Heart right ventricle (tissue), 16 donors: ENCODE results near the gene CKLF. TPM values are rescaled to one million over a fixed set of nuclear protein-coding genes. Genes with fewer than 3 reads are reported as not detected.

Experiments
- ATAC-seq, 8 donors: fragments of 200-7000 bp; cut with Tn5 transposase; one replicate each; pipeline ENCODE4 v1.9.1; 2020; ENCODE audit warnings: mild to moderate bottlenecking in 8 of 8, moderate library complexity in 8 of 8, moderate number of reproducible peaks in 1 of 8
- DNase-seq, 2 donors: peaks; one replicate each; pipeline ENCODE4 v3.0.0-alpha.2; 2020
- H3K27ac ChIP-seq, 10 donors: fragments of 200-600 bp; sonication (generic) in 2 of 10; one replicate each; pipeline versions ENCODE4 v1.5.0 to v1.8.0; 2020 to 2022; ENCODE audit warnings: mild to moderate bottlenecking in 3 of 10
- H3K27me3 ChIP-seq, 7 donors: fragments of 200-600 bp; one replicate each; pipeline ENCODE4 v1.8.0; 2021 to 2022; ENCODE audit warnings: mild to moderate bottlenecking in 2 of 7
- H3K36me3 ChIP-seq, 9 donors: fragments of 200-600 bp; sonication (generic) in 1 of 9; one replicate each; pipeline versions ENCODE4 v1.5.0 to v1.8.0; 2020 to 2022; ENCODE audit warnings: mild to moderate bottlenecking in 2 of 9
- H3K4me1 ChIP-seq, 9 donors: fragments of 200-600 bp; sonication (generic) in 1 of 9; one replicate each; pipeline versions ENCODE4 v1.5.0 to v1.8.0; 2020 to 2022; ENCODE audit warnings: mild to moderate bottlenecking in 4 of 9
- H3K4me3 ChIP-seq, 10 donors: fragments of 200-600 bp; sonication (generic) in 2 of 10; one replicate each; pipeline versions ENCODE4 v1.5.0 to v1.8.0; 2020 to 2022; ENCODE audit warnings: mild to moderate bottlenecking in 7 of 10, moderate library complexity in 2 of 10
- H3K9me3 ChIP-seq, 11 donors: fragments of 200-600 bp in 10 of 11; sonication (generic) in 2 of 11; one replicate each; pipeline versions ENCODE4 v1.5.0 to v1.8.0; 2013 to 2022; ENCODE audit warnings: mild to moderate bottlenecking in 2 of 11, control low read depth in 1 of 11, moderate library complexity in 1 of 11
- WGBS, 2 donors: extraction: QIAGEN DNeasy Blood & Tissue Kit; methylation state at CpG; one replicate each; pipeline ENCODE4 v1.1.7; 2013; ENCODE audit warnings: inconsistent platforms in 1 of 2; 5-methylcytosine and 5-hydroxymethylcytosine counted together
- intact Hi-C, 10 donors: fragments of 100-400 bp; cut with DNase I; formaldehyde crosslinking; loops; one replicate each; pipeline versions ENCODE4 v1.11.1 to v1.14.2; 2022
- polyA plus RNA-seq, 2 donors: library from polyadenylated mRNA; stranded (reverse); fragments of 200-250 nt; gene quantifications; one replicate each; pipeline ENCODE4 v1.2.3, GENCODE V29; 2013
- total RNA-seq, 10 donors: library from RNA; stranded (reverse); fragmentation: NEBNext Ultra II Directional in 3 of 10; extraction: Animal tissue kit (Norgen Biotek cat#: 25700) in 3 of 10; gene quantifications; one replicate each; pipeline versions ENCODE4 v1.2.1 to v1.2.4, GENCODE V29; 2021 to 2023
- TF ChIP-seq, protein P1 (sequence below), 9 donors: fragments of 200-600 bp; sonication (generic) in 2 of 9; IDR thresholded peaks; one replicate each; pipeline versions ENCODE4 v1.5.0 to v1.8.0; 2021 to 2022; ENCODE audit warnings: antibody characterized with exemption in 9 of 9, mild to moderate bottlenecking in 5 of 9, moderate library complexity in 1 of 9
- donor health status: Arrhythmogenic right ventricular cardiomyopathy.
- donor health status: ischemic (EF 13 %, LVEDD 7.1; RV severe dilation, severe dysfunction).
- donor health status: healthy with polysubstance abuse.
- donor health status: DM: no; HTN: yes; CAD: no.
- donor health status: DM: no; HTN: no; CAD: no.
- donor health status: ischemic (EF 25% LVEDD 6.9; RV normal size, moderate dysfunction).
- donor health status: ischemic (EF 25% LVEDD 5.7; RV mildly dilated, moderate dysfunction).
- donor health status: healthy.
- donor health status: DM: yes; HTN: yes; CAD: no.
- donor health status: Ischemic cardiomyopathy.
- donor health status: ischemic (EF 35%, LVEDD 5.7; RV mildly dilated, moderate dysfunction).
- donor health status: nonischemic (EF 11% LVEDD 7.7; RV severe dilation, severe dysfunction).
- donor health status: DM: yes; HTN: yes; CAD: no.
- donor health status: PGD.
- donor health status: ischemic (EF 29% LVEDD 5.4; RV normal size, mild dysfunction).
- donor health status: nonischemic (EF 23%, LVEDD 6.1; RV moderate dilation, normal function).

The CKLF gene
- total and polyA plus RNA-seq, 12 donors, result 1.6 to 24.1 (median 6.8) TPM

DNA sequence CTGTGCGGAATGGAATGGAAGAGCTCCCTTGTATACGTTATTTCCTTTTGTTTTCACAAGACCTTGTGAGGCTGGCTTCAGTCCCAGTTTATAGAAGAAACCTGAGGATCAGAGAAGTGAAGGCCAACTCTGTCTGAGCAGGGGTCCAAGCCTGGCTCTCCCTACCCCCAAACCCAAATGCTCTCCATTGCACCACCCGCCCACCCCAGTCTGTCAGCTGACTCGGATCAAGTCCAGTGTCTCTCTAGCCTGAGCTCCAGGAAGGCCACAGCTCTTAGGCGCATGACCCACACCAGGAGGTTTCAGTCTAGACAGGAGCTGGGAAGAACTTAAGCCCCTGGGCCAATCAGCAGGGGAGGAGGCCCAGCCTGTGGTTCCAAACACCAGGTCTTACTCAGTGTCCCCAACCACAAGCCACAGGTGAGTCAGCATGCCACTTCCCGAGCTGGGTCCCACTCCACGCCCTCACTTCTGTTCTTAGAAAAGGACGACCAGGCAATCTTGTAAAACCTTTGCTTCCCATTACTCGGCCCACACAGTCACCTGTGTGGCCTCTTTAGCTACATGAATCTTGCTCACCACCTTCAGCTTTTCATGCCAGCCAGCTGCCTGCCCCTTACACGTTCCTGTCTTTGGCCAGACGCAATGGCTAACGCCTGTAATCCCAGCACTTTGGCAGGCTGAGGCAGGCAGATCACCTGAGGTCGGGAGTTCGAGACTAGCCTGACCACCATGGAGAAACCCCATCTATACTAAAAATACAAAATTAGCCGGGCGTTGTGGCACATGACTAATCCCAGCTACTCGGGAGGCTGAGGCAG lies 30.2 kb upstream of the CKLF start:
- WGBS, 2 donors, result 85 to 88% methylated on average over 17 of the region's 17 CpGs
- no peak for DNase-seq
- H3K4me1 ChIP-seq, result peaks cover 15 to 99% (median 74%) of the 10 kb centered on the region in 9 donors
- TF ChIP-seq, protein P1, sequence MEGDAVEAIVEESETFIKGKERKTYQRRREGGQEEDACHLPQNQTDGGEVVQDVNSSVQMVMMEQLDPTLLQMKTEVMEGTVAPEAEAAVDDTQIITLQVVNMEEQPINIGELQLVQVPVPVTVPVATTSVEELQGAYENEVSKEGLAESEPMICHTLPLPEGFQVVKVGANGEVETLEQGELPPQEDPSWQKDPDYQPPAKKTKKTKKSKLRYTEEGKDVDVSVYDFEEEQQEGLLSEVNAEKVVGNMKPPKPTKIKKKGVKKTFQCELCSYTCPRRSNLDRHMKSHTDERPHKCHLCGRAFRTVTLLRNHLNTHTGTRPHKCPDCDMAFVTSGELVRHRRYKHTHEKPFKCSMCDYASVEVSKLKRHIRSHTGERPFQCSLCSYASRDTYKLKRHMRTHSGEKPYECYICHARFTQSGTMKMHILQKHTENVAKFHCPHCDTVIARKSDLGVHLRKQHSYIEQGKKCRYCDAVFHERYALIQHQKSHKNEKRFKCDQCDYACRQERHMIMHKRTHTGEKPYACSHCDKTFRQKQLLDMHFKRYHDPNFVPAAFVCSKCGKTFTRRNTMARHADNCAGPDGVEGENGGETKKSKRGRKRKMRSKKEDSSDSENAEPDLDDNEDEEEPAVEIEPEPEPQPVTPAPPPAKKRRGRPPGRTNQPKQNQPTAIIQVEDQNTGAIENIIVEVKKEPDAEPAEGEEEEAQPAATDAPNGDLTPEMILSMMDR (IDR thresholded peaks at IDR 0.05), result no peak
- no peaks in the 10 kb centered on the region for H3K27me3 ChIP-seq
- intact Hi-C loops, result loop anchor here in 1 of 10 donors (2.0 kb wide), 1 partner anchor 23 kb away; no protein-coding TSS in a partner anchor
- peak in 1 of 8 donors; percentile 6 for ATAC-seq
- H3K4me3 ChIP-seq, result no peak overlapping the region
- H3K9me3 ChIP-seq, result no peaks in the 10 kb centered on the region
- H3K27ac ChIP-seq, result peak overlapping the region in 6 of 10 donors; percentile 41 to 100 (median 98)
- H3K36me3 ChIP-seq, result peaks cover 0 to 44% (median 4%) of the 10 kb centered on the region in 9 donors

DNA sequence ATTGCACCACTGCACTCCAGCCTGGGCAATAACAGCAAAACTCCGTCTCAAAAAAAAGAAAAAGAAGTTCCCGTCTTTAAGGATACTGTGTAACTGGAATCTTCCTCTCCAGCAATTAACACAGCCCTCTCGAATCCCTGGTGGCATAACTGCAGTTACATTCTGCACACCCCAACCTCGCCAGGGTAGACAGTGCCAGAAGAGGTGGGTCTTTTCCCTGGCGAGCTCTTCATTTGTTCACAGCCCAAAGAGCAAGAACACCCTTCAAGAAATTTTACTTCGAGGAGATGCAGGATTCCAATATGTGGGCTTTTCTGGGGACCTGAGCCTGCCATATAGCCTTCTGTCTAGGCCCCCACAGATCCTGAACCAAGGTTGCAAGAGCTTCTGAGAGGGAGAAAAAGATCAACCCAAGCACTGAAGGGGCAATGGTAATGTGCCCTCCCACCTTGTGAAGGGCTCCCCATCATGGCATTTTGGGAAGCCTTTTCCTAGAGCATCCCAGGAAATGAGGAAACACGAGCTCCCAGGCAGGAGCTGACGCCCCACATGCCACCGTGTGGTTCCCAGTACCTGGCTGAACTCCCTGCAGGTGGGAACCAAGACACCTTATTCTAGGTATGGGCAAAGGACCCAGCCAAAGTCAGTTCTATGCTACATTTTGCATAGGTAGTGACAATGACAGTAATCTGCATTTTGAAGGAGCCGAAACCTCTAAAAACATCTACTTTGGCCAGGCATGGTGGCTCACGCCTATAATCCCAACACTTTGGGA lies 29.4 kb upstream of the CKLF start:
- H3K27me3 ChIP-seq, result no peaks in the 10 kb centered on the region
- ATAC-seq (no peak), DNase-seq (no peak)
- no peak overlapping the region for H3K4me3 ChIP-seq
- intact Hi-C loops, result no loop called here
- H3K36me3 ChIP-seq, result peaks cover 0 to 52% (median 6%) of the 10 kb centered on the region in 9 donors
- TF ChIP-seq, protein P1 (IDR thresholded peaks at IDR 0.05), result no peak
- H3K27ac ChIP-seq, result peak overlapping the region in 9 of 10 donors; percentile 25 to 100 (median 96)
- peaks cover 12 to 93% (median 65%) of the 10 kb centered on the region in 9 donors for H3K4me1 ChIP-seq
- WGBS, 2 donors, result 78 to 83% methylated on average over 11 of the region's 11 CpGs
- H3K9me3 ChIP-seq, result no peaks in the 10 kb centered on the region

DNA sequence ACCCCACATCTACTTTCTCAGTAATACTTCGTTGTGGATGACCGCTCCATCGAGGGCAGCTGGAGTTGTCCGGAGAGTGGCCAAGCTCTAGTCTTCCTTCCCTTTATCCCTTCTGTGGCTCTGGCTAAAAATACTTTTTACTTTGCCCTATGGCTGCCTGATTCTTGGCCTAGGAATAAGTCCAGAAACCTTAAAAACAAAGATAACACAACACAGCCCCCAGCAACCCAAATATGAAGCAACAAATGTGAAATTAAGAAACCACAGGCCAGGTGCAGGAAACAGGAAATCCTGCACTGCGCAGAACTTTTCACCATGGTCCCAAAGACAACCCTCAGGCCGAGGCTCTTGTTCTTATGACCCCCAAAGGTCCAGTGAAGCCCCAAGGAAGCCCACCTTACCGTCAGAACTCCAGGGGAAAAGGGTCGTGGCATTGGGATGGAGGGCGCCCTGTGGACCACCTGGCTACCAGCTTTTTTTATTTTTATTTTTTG lies 28.5 kb upstream of the CKLF start:
- WGBS, 2 donors, result 64% methylated on average over 9 of the region's 9 CpGs
- intact Hi-C loops, result no loop called here
- ATAC-seq (peak in 4 of 8 donors; percentile 10 to 38 (median 14)), DNase-seq (no peak)
- Histone ChIP-seq H3K27me3 (no peaks in the 10 kb centered on the region), H3K4me3 (no peak overlapping the region), H3K4me1 (peaks cover 7 to 84% (median 58%) of the 10 kb centered on the region in 9 donors), H3K36me3 (peaks cover 0 to 61% (median 13%) of the 10 kb centered on the region in 9 donors), H3K27ac (peak overlapping the region in 8 of 10 donors; percentile 25 to 100 (median 80)), H3K9me3 (no peaks in the 10 kb centered on the region)
- TF ChIP-seq, protein P1 (IDR thresholded peaks at IDR 0.05), result no peak

DNA sequence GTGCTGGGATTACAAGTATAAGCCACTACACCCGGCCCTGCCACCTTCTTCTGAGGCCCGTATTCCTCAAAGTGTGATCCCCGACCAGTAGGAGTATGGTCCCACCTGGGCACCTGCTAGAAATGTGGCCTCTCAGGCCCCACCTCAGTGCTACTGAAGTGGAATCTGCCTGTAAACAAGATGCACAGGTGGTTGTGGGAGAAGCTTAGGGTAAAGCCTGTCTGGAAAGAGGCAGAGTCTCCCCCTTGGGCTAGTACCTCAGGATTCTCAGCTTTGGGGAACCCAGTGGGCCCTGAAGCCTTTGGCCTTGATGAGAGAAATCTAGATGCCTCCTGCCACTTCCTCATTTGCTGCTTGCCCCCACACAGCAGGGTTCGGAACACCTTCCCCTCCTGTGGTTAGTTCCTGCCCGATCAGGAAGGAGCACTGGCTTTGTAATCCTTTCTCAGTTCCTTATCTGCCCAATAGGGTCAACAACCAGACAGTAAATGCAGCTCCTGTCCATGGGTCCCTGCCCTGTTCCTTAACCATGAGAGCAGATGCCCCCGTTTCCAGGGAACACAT lies 27.7 kb upstream of the CKLF start:
- TF ChIP-seq, protein P1 (IDR thresholded peaks at IDR 0.05), result no peak
- peaks cover 0 to 69% (median 17%) of the 10 kb centered on the region in 9 donors for H3K36me3 ChIP-seq
- H3K4me3 ChIP-seq, result no peak overlapping the region
- no peaks in the 10 kb centered on the region for H3K27me3 ChIP-seq
- H3K9me3 ChIP-seq, result no peaks in the 10 kb centered on the region
- peak in 7 of 8 donors; percentile 33 to 54 (median 40) for ATAC-seq
- 67 to 71% methylated on average over 6 of the region's 6 CpGs for WGBS, 2 donors
- H3K4me1 ChIP-seq, result peaks cover 3 to 77% (median 50%) of the 10 kb centered on the region in 9 donors
- intact Hi-C loops, result no loop called here
- H3K27ac ChIP-seq, result peak overlapping the region in 7 of 10 donors; percentile 25 to 100 (median 96)
- no peak for DNase-seq
